Keratinocyte (primary cell): ENCODE data around the gene EVC. TPM values are rescaled to one million over a fixed set of nuclear protein-coding genes. Genes with fewer than 3 reads are reported as not detected.

Experiments
- DNase-seq: peaks from one replicate; pipeline ENCODE4 v3.0.0-alpha.2; 2011; ENCODE audit warnings: low read depth, missing footprints, low spot score
- FAIRE-seq: peaks from 2 replicates; lab custom pipeline; 2011; peaks lifted over from hg19 to GRCh38; lab: Jason Lieb, UNC
- H2AFZ ChIP-seq: 2 replicates; pipeline ENCODE4 v1.6.0; 2012; ENCODE audit warnings: low read length, control low read depth, inconsistent platforms; ENCODE audit not compliant: control insufficient read depth
- H3K27ac ChIP-seq: 2 replicates; pipeline ENCODE4 v1.5.1; 2011; ENCODE audit warnings: low read length; ENCODE audit not compliant: control insufficient read depth, insufficient read depth
- H3K27me3 ChIP-seq: 3 replicates; pipeline ENCODE4 v1.6.0; 2011; ENCODE audit warnings: low read length; ENCODE audit not compliant: control insufficient read depth, insufficient read depth; ENCODE audit errors: extremely low read depth
- H3K36me3 ChIP-seq, 2 experiments: 2 replicates in 1 of 2; 3 replicates in 1 of 2; pipeline ENCODE4 v1.5.1; 2011; ENCODE audit warnings: low read length in 2 of 2, mild to moderate bottlenecking in 1 of 2; ENCODE audit not compliant: control insufficient read depth in 2 of 2, insufficient read depth in 2 of 2; ENCODE audit errors: extremely low read depth in 1 of 2
- H3K4me1 ChIP-seq: 3 replicates; pipeline ENCODE4 v1.5.1; 2011; ENCODE audit warnings: low read length; ENCODE audit not compliant: control insufficient read depth, insufficient read depth; ENCODE audit errors: extremely low read depth
- H3K4me2 ChIP-seq: 3 replicates; pipeline ENCODE4 v1.6.0; 2011; ENCODE audit warnings: low read depth, low read length; ENCODE audit not compliant: control insufficient read depth, insufficient read depth; ENCODE audit errors: extremely low read depth
- H3K4me3 ChIP-seq, 3 experiments: fragments of 200-600 bp in 1 of 3; sonication (generic) in 1 of 3; 2 replicates in 2 of 3; 3 replicates in 1 of 3; pipeline ENCODE4 v1.5.1; 2011 to 2016; ENCODE audit warnings: low read length in 3 of 3, mild to moderate bottlenecking in 3 of 3, control low read depth in 2 of 3, inconsistent platforms in 1 of 3, low read depth in 1 of 3, mixed read lengths in 1 of 3, mixed run types in 1 of 3, moderate library complexity in 1 of 3; ENCODE audit not compliant: control insufficient read depth in 2 of 3, insufficient read depth in 2 of 3; ENCODE audit errors: extremely low read depth in 1 of 3
- H3K79me2 ChIP-seq: 2 replicates; pipeline ENCODE4 v1.6.0; 2012; ENCODE audit warnings: low read length; ENCODE audit not compliant: control insufficient read depth, insufficient read depth
- H3K9ac ChIP-seq: 3 replicates; pipeline ENCODE4 v1.6.0; 2011; ENCODE audit warnings: low read length; ENCODE audit not compliant: control insufficient read depth, insufficient read depth; ENCODE audit errors: extremely low read depth
- H3K9me1 ChIP-seq: 3 replicates; pipeline ENCODE4 v1.6.0; 2011; ENCODE audit warnings: low read length; ENCODE audit not compliant: control insufficient read depth, insufficient read depth; ENCODE audit errors: extremely low read depth
- H3K9me3 ChIP-seq: 2 replicates; pipeline ENCODE4 v1.5.1; 2012; ENCODE audit warnings: low read depth, low read length; ENCODE audit not compliant: control insufficient read depth
- H4K20me1 ChIP-seq: 3 replicates; pipeline ENCODE4 v1.6.0; 2011; ENCODE audit warnings: low read length; ENCODE audit not compliant: control insufficient read depth, insufficient read depth; ENCODE audit errors: extremely low read depth
- EZH2 ChIP-seq: IDR thresholded peaks from one replicate; pipeline ENCODE4 v1.6.1; 2012; ENCODE audit warnings: inconsistent platforms, mild to moderate bottlenecking, low read length, moderate library complexity
- dilution Hi-C: fragments of 300-500 bp; cut with MboI; formaldehyde crosslinking; loops from one replicate; pipeline ENCODE4 v1.7.0; 2020; ENCODE audit warnings: low sequenced_read_pairs; ENCODE audit not compliant: extremely low pct_ligation_motif_present
- polyA plus RNA-seq, 5 experiments: library from polyadenylated mRNA; depleted of rRNA in 3 of 5; stranded (reverse) in 3 of 5; stranded (forward) in 1 of 5; unstranded in 1 of 5; fragments of >200 nt; gene quantifications; 1 replicate in 1 of 5; 2 replicates in 3 of 5; 3 replicates in 1 of 5; pipeline versions ENCODE4 v1.2.1 to v1.2.3, GENCODE V29; 2011 to 2012; ENCODE audit warnings: missing spikeins in 2 of 5, low read depth in 1 of 5, low replicate concordance in 1 of 5
- TF ChIP-seq, protein P1 (sequence below), 3 experiments: IDR thresholded peaks in 1 of 3; conservative IDR thresholded peaks in 1 of 3; optimal IDR thresholded peaks in 1 of 3; 2 replicates in 2 of 3; 3 replicates in 1 of 3; pipeline versions ENCODE3 to v1.5.1; 2011; ENCODE audit warnings: low read length in 3 of 3, mild to moderate bottlenecking in 3 of 3, moderate library complexity in 2 of 3, control low read depth in 1 of 3, inconsistent platforms in 1 of 3; ENCODE audit not compliant: insufficient read depth in 2 of 3; ENCODE audit errors: extremely low read depth in 1 of 3

Gene EVC
- polyA plus RNA-seq, 1 donor (not counting 4 experiments of a cell fraction or from before 2014, with no cell fraction given), result 7.3 TPM

DNA sequence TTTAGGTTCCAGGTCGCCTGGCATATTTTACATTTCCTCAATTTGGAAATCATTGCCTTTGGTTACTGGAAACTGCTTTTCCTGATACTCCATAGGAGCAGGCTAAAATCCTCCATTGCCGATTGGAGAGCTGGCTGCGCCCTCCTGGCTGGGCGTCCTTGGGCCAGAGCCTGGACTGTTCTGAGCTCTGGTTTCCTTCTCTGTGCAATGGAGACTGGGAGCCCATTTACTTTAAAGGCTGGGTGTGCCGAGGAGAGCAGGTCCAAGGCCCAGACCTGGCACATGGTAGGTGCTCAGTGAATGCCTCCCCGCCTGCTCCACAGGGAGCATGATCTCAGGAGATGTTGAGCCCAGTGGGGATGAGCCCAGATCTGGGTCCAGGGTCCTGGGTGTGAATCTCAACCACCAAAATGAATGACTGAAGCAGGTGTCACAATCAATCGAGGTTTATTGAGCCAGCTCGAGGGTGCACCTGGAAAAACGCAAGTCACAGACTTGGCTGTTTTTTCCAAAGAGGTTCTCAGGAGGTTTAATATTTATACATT is 50.0 kb downstream of the EVC start:
- Histone ChIP-seq H3K27ac (peak overlapping the region; percentile 31), H3K36me3 (peaks cover 13 to 29% of the 10 kb centered on the region in 2 experiments), H3K27me3 (no peaks in the 10 kb centered on the region), H2AFZ (no peak overlapping the region), H3K9me3 (peaks cover 6% of the 10 kb centered on the region), H4K20me1 (no peaks in the 10 kb centered on the region), H3K9me1 (no peaks in the 10 kb centered on the region), H3K4me3 (no peak overlapping the region), H3K79me2 (peaks cover 11% of the 10 kb centered on the region), H3K4me2 (no peak overlapping the region), H3K4me1 (peaks cover 36% of the 10 kb centered on the region), H3K9ac (no peak overlapping the region)
- DNase-seq (no peak), FAIRE-seq (no peak)
- dilution Hi-C loops, result no loop called here
- TF ChIP-seq EZH2, result no peak
- TF ChIP-seq, protein P1, sequence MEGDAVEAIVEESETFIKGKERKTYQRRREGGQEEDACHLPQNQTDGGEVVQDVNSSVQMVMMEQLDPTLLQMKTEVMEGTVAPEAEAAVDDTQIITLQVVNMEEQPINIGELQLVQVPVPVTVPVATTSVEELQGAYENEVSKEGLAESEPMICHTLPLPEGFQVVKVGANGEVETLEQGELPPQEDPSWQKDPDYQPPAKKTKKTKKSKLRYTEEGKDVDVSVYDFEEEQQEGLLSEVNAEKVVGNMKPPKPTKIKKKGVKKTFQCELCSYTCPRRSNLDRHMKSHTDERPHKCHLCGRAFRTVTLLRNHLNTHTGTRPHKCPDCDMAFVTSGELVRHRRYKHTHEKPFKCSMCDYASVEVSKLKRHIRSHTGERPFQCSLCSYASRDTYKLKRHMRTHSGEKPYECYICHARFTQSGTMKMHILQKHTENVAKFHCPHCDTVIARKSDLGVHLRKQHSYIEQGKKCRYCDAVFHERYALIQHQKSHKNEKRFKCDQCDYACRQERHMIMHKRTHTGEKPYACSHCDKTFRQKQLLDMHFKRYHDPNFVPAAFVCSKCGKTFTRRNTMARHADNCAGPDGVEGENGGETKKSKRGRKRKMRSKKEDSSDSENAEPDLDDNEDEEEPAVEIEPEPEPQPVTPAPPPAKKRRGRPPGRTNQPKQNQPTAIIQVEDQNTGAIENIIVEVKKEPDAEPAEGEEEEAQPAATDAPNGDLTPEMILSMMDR (optimal IDR thresholded peaks at IDR 0.05 in 1 of 3, IDR thresholded peaks at IDR 0.05 in 1 of 3, conservative IDR thresholded peaks at IDR 0.05 in 1 of 3; ENCODE audit: extremely low read depth in 1 of 3, insufficient read depth in 2 of 3, low read length in 3 of 3), result no peak

DNA sequence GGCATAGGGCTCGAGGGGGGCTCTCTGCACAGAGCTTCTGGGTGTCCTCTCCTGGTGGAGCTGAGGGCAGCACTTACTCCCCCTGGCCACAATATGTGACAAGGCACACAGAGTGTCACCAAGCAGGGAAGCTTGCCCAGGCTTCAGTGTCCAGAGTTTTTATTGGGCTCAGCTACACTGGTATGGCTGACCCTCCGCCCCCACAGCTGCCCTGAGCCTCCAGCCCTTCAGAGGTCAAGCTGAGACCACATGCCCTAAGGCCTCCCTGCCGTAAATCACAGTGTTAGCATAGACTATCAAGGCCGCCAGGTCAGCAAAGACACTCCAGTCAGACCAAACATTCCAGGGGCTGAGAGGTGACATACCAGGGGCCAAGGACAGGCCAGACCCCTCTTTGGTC is 59.0 kb downstream of the EVC start:
- FAIRE-seq (no peak), DNase-seq (no peak)
- Histone ChIP-seq H4K20me1 (no peaks in the 10 kb centered on the region), H2AFZ (no peak overlapping the region), H3K79me2 (no peaks in the 10 kb centered on the region), H3K4me3 (no peak overlapping the region), H3K4me2 (no peak overlapping the region), H3K9me3 (no peaks in the 10 kb centered on the region), H3K4me1 (peaks cover 26% of the 10 kb centered on the region), H3K27ac (no peak overlapping the region), H3K27me3 (no peaks in the 10 kb centered on the region), H3K9me1 (no peaks in the 10 kb centered on the region), H3K9ac (no peak overlapping the region), H3K36me3 (peaks cover 6 to 19% of the 10 kb centered on the region in 2 experiments)
- dilution Hi-C loops, result no loop called here
- TF ChIP-seq, protein P1 (optimal IDR thresholded peaks at IDR 0.05 in 1 of 3, IDR thresholded peaks at IDR 0.05 in 1 of 3, conservative IDR thresholded peaks at IDR 0.05 in 1 of 3; ENCODE audit: extremely low read depth in 1 of 3, insufficient read depth in 2 of 3, low read length in 3 of 3), result no peak
- TF ChIP-seq EZH2, result no peak
